B cell (primary cell): Measurements from ENCODE around the gene HACE1. TPM values are rescaled to one million over a fixed set of nuclear protein-coding genes. Genes with fewer than 3 reads are reported as not detected.

Experiments used
- ATAC-seq: fragments of 200-7000 bp; cut with Tn5 transposase; one replicate; pipeline ENCODE4 v1.10.0; 2021; ENCODE audit warnings: low read depth, mild to moderate bottlenecking, moderate number of reproducible peaks, moderate library complexity
- CTCF ChIA-PET: fragments of 350-600 bp; sonication (Branson Sonifier 250); formaldehyde crosslinking; loops from one replicate; lab custom pipeline; 2021; ENCODE audit warnings: antibody characterized with exemption, inconsistent platforms; lab: Charles Lee
- POLR2A ChIA-PET: fragments of 350-600 bp; sonication (Branson Sonifier 250); formaldehyde crosslinking; loops from one replicate; lab custom pipeline; 2021; ENCODE audit warnings: antibody characterized with exemption; lab: Charles Lee
- DNase-seq: peaks from one replicate; pipeline ENCODE4 v3.0.0; 2013
- H2AFZ ChIP-seq: 2 replicates; pipeline ENCODE4 v1.6.1; 2012; ENCODE audit warnings: mild to moderate bottlenecking, low read depth, low read length; ENCODE audit not compliant: insufficient read depth, poor library complexity, severe bottlenecking
- H3K27ac ChIP-seq, 2 donors: 1 replicate in 1 of 2; 2 replicates in 1 of 2; pipeline ENCODE4 v1.5.1; 2012 to 2013; ENCODE audit warnings: low read length in 2 of 2, mild to moderate bottlenecking in 2 of 2, moderate library complexity in 1 of 2
- H3K27me3 ChIP-seq, 4 experiments: fragments of 200-600 bp in 1 of 4; sonication (generic) in 1 of 4; replicated peaks in 1 of 4; 1 replicate in 2 of 4; 2 replicates in 2 of 4; pipeline versions ENCODE4 v1.6.1 to v1.7.0; 2013 to 2016; ENCODE audit warnings: low read length in 3 of 4, mild to moderate bottlenecking in 2 of 4, mixed read lengths in 1 of 4, moderate library complexity in 1 of 4; ENCODE audit not compliant: insufficient read depth in 4 of 4, control insufficient read depth in 3 of 4; ENCODE audit errors: control extremely low read depth in 1 of 4
- H3K36me3 ChIP-seq, 2 experiments: replicated peaks in 1 of 2; 1 replicate in 1 of 2; 2 replicates in 1 of 2; pipeline versions ENCODE4 v1.6.1 to v1.7.1; 2013; ENCODE audit warnings: low read length in 1 of 2; ENCODE audit not compliant: insufficient read depth in 2 of 2, control insufficient read depth in 1 of 2; ENCODE audit errors: control extremely low read depth in 1 of 2, extremely low read depth in 1 of 2
- H3K4me1 ChIP-seq, 2 donors: fragments of 200-600 bp in 1 of 2; sonication (generic) in 1 of 2; 1 replicate in 1 of 2; 2 replicates in 1 of 2; pipeline versions ENCODE4 v1.5.1 to v1.6.1; 2013 to 2017; ENCODE audit warnings: low read length in 2 of 2; ENCODE audit not compliant: control insufficient read depth in 2 of 2, insufficient read depth in 2 of 2
- H3K4me2 ChIP-seq: replicated peaks from 2 replicates; pipeline ENCODE3; 2012; ENCODE audit warnings: mild to moderate bottlenecking, low read depth, low read length; ENCODE audit not compliant: poor library complexity, severe bottlenecking
- H3K4me3 ChIP-seq, 5 experiments: fragments of 200-600 bp in 1 of 5; sonication (generic) in 1 of 5; 1 replicate in 3 of 5; 2 replicates in 2 of 5; pipeline versions ENCODE4 v1.5.1 to v1.7.0; 2011 to 2016; ENCODE audit warnings: low read length in 4 of 5, mild to moderate bottlenecking in 4 of 5, low read depth in 2 of 5, control low read depth in 1 of 5, moderate library complexity in 1 of 5; ENCODE audit not compliant: insufficient read depth in 1 of 5; ENCODE audit errors: control extremely low read depth in 1 of 5, extremely low read depth in 1 of 5
- H3K79me2 ChIP-seq: fragments of 200-600 bp; sonication (generic); one replicate; pipeline ENCODE4 v1.6.0; 2016; ENCODE audit warnings: low read length; ENCODE audit not compliant: control insufficient read depth, insufficient read depth
- H3K9ac ChIP-seq: fragments of 200-600 bp; sonication (generic); 2 replicates; pipeline ENCODE4 v1.6.1; 2017; ENCODE audit warnings: mild to moderate bottlenecking, low read length, moderate library complexity
- H3K9me3 ChIP-seq, 3 donors: one replicate each; pipeline versions ENCODE4 v1.6.1 to v1.7.1; 2013; ENCODE audit warnings: low read length in 2 of 3; ENCODE audit not compliant: control insufficient read depth in 2 of 3, insufficient read depth in 1 of 3; ENCODE audit errors: control extremely low read depth in 1 of 3
- H4K20me1 ChIP-seq: 2 replicates; pipeline ENCODE4 v1.6.0; 2012; ENCODE audit warnings: mild to moderate bottlenecking, low read length; ENCODE audit not compliant: insufficient read depth, control insufficient read depth, poor library complexity, severe bottlenecking
- H3K27ac Mint-ChIP-seq: one replicate; pipeline ENCODE4 v1.8.0; 2021; ENCODE audit warnings: mixed read lengths
- H3K27me3 Mint-ChIP-seq: one replicate; pipeline ENCODE4 v1.8.0; 2021; ENCODE audit warnings: mixed read lengths
- H3K4me1 Mint-ChIP-seq: one replicate; pipeline ENCODE4 v1.8.0; 2021; ENCODE audit warnings: mixed read lengths
- H3K4me3 Mint-ChIP-seq: one replicate; pipeline ENCODE4 v1.8.0; 2021; ENCODE audit warnings: mixed read lengths
- H3K9me3 Mint-ChIP-seq: one replicate; pipeline ENCODE4 v1.8.0; 2022; ENCODE audit warnings: mixed read lengths; ENCODE audit not compliant: insufficient read depth
- CTCF ChIP-seq: fragments of 200-600 bp; IDR thresholded peaks from one replicate; pipeline ENCODE4 v1.8.0; 2022; ENCODE audit warnings: antibody characterized with exemption, mild to moderate bottlenecking
- EZH2 ChIP-seq: IDR thresholded peaks from 2 replicates; pipeline ENCODE4 v1.6.1; 2012; ENCODE audit warnings: borderline replicate concordance, low read depth, mild to moderate bottlenecking, moderate library complexity, low read length; ENCODE audit not compliant: insufficient read depth, poor library complexity, severe bottlenecking
- WGBS: methylation state at CpG from one replicate; pipeline ENCODE4 v1.1.5; 2013; ENCODE audit warnings: missing lambda C conversion rate; ENCODE audit not compliant: insufficient coverage; 5-methylcytosine and 5-hydroxymethylcytosine counted together
- intact Hi-C: fragments of 100-400 bp; cut with micrococcal nuclease; formaldehyde crosslinking; loops from one replicate; pipeline ENCODE4 v1.10.0; 2022
- polyA plus RNA-seq: library from polyadenylated mRNA; depleted of rRNA; stranded (reverse); fragments of >200 nt; gene quantifications from 2 replicates; pipeline ENCODE4 v1.2.3, GENCODE V29; 2012
- total RNA-seq, 2 donors: library from RNA; stranded (reverse); fragments of 120-200 nt in 1 of 2; gene quantifications; 1 replicate in 1 of 2; 2 replicates in 1 of 2; pipeline versions ENCODE4 v1.2.3 to v1.2.4, GENCODE V29; 2013 to 2022

Gene HACE1
- total and polyA plus RNA-seq, 2 donors (not counting 1 experiment from before 2014, with no cell fraction given), result 7.5 to 19.2 TPM

GRCh38 chr6:104728448-104728847 is 131.3 kb downstream of the HACE1 start:
- Histone ChIP-seq H3K4me3 (no peak overlapping the region), H3K79me2 (no peaks in the 10 kb centered on the region), H4K20me1 (no peaks in the 10 kb centered on the region), H3K27ac (no peak overlapping the region), H2AFZ (no peak overlapping the region), H3K4me2 (no peak overlapping the region), H3K27me3 (no peaks in the 10 kb centered on the region), H3K9ac (no peak overlapping the region), H3K36me3 (peaks cover 0 to 1% of the 10 kb centered on the region in 2 experiments), H3K4me1 (no peaks in the 10 kb centered on the region), H3K9me3 (no peaks in the 10 kb centered on the region)
- POLR2A ChIA-PET, result no interaction called here
- Mint-ChIP-seq H3K9me3 (no peaks in the 10 kb centered on the region), H3K27me3 (no peaks in the 10 kb centered on the region), H3K27ac (no peak overlapping the region), H3K4me3 (no peak overlapping the region), H3K4me1 (no peaks in the 10 kb centered on the region)
- intact Hi-C loops, result no loop called here
- DNase-seq (no peak), ATAC-seq (no peak)
- WGBS, result 15% methylated on average over 2 of the region's 4 CpGs
- CTCF ChIA-PET, result no interaction called here
- TF ChIP-seq CTCF (no peak), EZH2 (no peak)

- ChIA-PET POLR2A (no interaction called here), CTCF (no interaction called here)
- no peaks in the 10 kb centered on the region for H3K27me3 Mint-ChIP-seq
- no peak overlapping the region for H3K27ac ChIP-seq
- no peaks in the 10 kb centered on the region for H3K4me1 Mint-ChIP-seq
- no peak overlapping the region for H3K9ac ChIP-seq
- H3K4me3 Mint-ChIP-seq, result no peak overlapping the region
- H3K4me3 ChIP-seq, result no peak overlapping the region
- H3K4me2 ChIP-seq, result no peak overlapping the region
- no peaks in the 10 kb centered on the region for H3K36me3 ChIP-seq
- intact Hi-C loops, result no loop called here
- no peak for ATAC-seq
- no peaks in the 10 kb centered on the region for H4K20me1 ChIP-seq
- DNase-seq, result no peak
- H3K79me2 ChIP-seq, result no peaks in the 10 kb centered on the region
- no peaks in the 10 kb centered on the region for H3K9me3 ChIP-seq
- H3K27ac Mint-ChIP-seq, result no peak overlapping the region
- H3K27me3 ChIP-seq, result no peaks in the 10 kb centered on the region
- no peaks in the 10 kb centered on the region for H3K9me3 Mint-ChIP-seq
- H2AFZ ChIP-seq, result no peak overlapping the region
- no peaks in the 10 kb centered on the region for H3K4me1 ChIP-seq
- no CpG with 5 or more reads among the region's 1 CpG for WGBS
- no peak for TF ChIP-seq EZH2
- no peak for TF ChIP-seq CTCF
These were observed 141.0 kb downstream of the HACE1 start for GRCh38 chr6:104718672-104719071.
